CD4-positive, alpha-beta T cell treated with Interferon alpha-2 for 1 hour (primary cell): Measurements from ENCODE around the gene ZNF467.

ENCODE experiments used
- DNase-seq, 2 donors: peaks; one replicate each; pipeline ENCODE4 v3.0.0-alpha.2; 2020 to 2022

Gene ZNF467

DNA sequence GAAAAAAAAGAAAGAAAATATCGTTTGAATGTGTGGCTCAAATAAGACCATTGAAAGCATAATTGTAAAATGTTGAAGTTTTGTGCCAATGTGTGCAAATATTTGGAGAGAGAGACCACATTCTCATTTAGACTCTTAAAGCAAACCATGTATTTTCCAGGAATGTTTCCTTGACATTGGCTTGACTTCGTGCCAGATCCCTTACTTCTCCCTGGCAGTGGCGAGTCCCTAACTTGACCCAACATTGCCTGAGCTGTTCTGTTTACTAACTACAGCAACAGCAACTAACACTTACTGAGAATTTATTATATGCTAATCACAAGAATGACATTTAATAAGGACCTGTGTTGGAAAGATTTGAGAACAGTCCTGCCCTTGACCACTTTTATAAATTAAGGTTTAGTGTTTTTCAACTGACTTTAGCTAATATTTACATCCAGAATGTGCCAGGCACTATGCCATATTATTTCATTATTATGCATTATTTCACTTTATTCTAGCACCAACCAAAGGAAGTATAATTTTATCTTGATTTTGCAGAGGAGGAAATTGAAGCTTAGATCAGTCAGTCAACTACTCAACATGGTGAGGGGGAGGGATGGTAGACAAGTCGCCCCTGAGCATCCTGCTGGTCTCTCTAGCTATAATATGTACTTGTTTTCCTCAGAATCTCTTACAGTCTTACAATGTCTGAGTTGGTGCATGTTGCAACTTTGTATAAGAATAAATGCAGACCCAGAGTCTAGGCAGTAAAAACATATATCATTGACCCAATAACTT lies 29.7 kb downstream of the ZNF467 start:
- DNase-seq, result no peak

DNA sequence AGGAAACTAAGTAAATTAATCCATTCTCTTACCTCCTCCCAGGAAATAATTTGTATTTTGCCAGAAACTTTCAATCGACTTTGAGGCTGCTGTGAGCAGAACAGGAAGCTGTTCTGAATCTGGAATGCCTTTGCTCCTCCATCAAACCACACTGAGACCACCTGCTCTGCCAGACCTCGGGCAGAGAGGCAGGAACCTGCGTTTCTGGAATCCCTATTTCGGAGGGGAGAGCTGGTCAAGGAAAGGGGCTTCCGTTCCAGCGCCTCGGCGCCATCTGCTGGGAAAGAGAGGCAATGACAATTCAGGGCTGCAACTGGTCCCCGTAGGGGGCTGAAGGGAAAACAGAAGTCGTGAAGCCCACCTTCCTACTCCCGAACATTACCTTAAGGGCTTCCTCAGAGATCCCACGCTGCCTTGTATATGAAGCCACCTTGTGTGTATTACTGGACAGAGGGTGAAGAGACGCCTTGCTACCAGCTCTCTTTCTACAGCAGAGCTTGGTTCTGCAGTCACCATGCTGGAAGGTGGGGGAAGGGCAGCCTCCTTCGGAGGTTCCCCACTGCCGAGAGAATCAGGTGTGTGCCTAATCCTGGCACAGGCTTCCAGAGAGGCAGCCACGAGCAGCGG lies 31.2 kb downstream of the ZNF467 start:
- DNase-seq, result peak; percentile 49 to 64

DNA sequence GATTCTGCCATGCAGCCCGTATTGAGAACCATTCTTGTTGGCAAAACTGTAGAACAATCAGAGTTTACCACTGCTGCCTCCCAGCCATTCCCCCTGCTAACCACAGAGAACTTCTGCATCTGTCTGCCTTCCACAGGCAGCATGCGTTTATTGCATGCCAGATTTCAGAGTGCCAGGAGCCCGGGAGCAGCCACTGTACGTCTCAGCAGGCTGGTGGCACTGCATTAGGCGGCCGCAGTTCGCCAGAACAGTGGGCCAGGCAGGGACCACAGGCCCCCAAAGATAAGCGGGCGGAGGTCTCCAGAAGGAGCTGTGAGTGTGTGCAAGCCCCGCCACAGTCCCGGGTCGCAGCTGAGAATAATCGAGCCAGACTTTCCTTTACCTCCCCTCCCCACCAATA lies 31.8 kb downstream of the ZNF467 start:
- DNase-seq, result no peak

DNA sequence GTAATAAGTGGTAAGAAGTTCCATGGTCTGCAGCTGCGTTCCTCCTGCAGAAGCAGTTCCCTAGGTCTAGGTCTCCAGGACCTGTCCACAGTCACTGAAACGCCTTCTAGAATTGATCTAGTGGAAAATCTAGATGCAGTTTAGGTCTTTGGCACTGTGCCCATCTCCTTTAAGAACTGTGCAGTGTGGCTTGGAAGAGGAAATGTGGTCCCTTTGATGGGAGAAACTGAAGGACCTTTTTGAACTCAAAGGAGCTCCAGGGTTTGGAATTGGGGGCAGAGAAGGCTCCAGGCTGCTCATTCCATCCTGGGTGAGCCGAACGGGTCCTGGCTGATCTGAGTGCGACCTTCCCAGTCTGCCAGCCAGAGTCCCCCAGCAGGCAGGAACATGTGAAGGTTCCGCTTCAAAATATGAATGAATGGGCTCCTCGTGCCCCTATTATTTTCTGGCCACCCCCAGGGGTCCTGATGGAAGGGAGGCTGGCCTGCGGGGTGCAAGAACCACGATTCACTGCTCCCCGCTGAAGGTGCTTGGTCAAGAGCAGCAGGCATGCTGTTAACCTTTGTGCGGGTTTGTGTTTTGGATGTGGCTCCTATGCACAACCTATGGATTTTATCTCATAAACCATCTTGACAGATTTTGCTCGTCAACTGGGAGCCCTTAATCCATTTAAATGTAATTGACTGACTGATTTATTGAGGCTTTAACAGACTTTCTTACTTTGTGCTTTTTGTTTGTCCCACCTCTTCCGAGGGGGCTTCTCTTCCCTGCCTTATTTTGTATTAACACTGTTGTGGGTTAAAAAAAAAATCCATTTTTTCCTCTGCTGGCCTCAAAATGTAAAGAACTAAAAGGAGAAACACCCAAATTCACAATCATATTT lies 36.7 kb downstream of the ZNF467 start:
- no peak for DNase-seq

DNA sequence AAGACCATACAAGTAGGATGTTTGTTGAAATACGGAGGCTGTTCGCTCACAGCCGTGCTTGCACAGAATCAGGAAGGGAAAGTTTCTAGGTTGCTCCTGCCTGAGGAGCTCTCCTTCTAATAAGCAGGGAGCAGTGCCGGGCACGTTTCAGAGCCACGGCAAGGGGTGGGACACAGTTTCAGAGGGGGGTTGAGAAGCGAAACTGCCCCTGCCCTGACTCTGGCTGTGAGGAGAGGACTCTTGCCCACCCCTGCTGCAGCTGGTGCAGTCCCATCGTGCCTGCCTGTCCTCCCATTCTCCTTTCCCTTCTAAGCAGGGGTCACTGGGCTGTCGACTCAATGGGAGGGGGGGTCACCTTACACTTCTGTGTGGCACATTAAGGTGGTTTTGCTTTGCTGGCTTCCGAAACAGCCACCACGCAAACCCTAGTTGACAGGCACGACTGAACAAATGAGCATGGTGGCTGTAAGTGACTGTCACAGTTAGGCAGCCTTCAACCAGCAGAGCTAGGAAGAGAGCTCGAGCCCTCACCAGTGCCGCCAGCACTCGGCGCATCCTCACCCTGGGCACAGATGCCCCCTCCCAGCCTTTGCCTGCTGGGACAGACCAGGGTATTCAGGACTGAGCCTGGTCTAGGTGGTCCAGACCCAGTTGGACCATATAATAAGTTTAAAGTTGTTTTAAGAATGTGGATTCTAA lies 37.5 kb downstream of the ZNF467 start:
- no peak for DNase-seq

DNA sequence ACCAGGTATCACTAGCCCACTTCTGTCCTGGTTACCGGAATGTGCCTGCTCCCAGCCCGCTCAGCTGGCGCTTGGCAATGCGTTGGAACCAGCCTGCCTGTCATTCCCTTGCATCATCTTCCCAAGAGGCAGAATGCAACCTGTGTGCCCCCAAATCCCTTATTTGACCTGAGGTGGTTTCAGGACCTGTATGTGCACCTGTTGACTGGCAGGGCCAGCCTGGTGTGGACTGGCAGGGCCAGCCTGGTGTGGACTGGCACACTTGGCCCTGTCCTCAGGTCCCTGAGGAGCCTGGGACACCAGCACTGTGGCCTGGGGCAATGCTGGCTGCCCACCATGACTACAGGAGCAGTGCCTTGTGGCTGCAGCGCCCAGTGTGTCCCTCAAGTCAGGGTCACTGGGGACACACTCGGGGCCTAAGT lies 38.2 kb downstream of the ZNF467 start:
- DNase-seq, result no peak

DNA sequence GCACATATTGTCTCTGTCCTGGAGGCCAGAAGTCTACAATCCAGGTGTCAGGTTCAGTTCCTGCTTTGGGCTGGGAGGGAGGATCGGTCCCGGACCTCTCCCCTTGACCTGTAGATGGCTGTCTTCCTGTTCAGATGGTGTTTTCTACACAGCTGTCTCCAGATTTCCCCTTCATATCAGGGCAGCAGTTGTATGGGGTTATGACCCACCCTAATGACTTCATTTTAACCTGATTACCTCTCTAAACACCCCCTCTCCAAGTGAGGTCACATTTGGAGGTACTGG lies 38.7 kb downstream of the ZNF467 start:
- no peak for DNase-seq

DNA sequence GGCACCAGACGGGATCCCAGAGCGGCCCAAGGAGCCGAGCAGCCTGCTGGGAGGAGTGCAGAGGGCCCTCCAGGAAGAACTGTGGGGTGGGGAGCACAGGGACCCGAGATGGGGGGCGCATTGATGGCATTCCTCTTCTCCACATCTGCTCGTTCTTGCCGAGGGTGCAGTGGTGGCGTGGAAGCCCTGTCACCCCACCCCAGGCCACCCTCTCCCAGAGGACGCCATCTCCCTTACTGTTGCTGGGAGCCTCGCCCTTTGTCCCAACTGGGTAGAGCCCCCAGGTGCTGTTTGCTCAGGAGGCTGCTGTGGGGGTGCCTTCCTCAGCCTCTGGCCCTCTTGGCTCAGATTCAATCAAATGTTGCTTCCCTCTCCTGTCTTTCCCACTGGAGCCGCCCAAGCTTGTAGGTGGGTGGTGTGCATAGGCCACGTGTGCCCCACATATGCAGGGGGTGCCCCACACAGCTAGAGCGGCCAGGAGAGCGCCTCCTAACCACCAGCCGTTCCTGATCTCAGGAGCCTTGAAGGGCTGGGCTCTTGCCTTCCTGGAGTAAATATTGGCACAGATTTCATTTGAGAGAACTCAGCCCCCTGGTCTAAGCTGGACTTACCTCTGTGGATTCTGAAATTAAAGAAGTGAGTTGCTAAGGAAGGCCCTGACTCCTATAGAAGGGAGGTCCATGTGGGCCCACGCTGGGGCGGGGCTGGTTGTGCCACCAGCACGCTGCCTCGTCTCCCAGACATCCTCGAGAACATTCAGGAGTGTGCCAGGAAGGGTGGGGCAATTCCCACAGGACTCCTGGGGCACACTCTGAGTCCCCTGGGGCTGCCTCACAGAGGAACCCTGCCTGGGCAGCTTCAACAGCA lies 39.2 kb downstream of the ZNF467 start:
- no peak for DNase-seq

DNA sequence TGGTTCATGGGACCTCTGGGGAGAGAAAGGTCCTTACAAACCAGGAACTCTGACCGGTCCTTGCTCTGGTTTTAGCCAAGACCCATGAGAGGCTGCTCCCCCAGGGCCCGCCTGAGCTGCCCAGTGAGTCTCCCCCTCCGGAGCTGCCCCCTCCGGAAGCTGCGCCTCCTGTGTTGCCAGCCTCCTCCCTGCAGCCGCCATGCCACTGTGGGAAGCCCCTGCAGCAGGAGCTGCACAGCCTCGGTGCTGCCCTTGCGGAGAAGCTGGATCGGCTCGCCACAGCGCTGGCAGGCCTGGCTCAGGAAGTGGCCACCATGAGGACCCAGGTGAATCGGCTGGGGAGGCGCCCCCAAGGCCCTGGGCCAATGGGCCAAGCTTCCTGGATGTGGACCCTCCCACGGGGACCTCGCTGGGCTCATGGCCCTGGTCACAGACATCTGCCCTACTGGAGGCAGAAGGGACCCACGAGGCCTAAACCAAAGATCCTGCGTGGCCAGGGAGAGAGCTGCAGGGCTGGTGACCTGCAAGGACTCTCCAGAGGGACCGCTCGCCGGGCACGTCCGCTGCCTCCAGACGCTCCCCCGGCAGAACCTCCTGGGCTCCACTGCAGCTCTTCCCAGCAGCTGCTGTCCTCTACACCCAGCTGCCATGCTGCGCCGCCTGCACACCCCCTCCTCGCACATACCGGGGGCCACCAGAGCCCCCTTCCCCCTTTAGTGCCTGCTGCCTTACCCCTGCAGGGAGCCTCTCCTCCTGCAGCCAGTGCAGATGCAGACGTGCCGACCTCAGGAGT lies 40.1 kb downstream of the ZNF467 start:
- no peak for DNase-seq

DNA sequence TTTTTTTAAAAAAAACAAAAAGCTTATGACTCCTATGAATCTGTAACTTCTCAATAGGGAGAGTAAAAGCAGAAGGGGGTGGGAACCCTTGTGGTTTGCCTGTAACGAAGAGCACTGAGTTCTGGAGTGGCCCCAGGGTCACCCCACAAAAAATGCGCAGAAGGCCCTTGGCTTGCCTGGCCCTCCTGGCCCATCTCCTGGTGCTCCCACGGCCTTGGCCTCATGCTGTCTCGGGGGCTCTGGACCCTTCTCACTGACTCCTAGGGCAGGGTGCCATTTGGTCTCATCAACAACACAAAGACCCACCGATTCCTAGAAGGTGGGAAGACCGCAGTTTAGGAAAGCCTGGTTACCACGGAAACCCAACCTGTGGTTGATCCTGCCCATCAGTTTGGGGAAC lies 40.8 kb downstream of the ZNF467 start:
- DNase-seq, result no peak

DNA sequence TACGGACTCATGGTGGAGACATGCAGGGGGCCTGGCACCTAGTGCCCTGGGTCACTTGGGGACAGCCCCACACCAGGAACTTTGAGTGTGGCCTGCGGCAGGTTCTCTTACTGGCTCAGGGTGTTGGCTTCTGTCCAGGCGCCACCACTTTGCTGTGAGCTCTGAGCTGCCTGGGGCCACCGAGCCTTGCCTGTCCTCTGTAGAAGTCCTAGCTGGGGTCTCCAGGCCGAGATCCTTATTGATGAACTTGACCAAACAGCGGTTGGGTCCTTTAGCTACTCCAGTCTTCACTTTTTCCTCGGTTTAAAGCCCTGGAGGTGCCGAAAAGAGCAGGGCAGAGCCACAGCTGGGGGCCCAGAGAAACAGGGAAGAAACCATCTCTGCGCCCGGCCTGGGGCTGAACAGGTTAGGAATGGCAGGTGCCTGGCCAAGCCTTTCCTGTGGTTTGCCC lies 41.3 kb downstream of the ZNF467 start:
- DNase-seq, result no peak

DNA sequence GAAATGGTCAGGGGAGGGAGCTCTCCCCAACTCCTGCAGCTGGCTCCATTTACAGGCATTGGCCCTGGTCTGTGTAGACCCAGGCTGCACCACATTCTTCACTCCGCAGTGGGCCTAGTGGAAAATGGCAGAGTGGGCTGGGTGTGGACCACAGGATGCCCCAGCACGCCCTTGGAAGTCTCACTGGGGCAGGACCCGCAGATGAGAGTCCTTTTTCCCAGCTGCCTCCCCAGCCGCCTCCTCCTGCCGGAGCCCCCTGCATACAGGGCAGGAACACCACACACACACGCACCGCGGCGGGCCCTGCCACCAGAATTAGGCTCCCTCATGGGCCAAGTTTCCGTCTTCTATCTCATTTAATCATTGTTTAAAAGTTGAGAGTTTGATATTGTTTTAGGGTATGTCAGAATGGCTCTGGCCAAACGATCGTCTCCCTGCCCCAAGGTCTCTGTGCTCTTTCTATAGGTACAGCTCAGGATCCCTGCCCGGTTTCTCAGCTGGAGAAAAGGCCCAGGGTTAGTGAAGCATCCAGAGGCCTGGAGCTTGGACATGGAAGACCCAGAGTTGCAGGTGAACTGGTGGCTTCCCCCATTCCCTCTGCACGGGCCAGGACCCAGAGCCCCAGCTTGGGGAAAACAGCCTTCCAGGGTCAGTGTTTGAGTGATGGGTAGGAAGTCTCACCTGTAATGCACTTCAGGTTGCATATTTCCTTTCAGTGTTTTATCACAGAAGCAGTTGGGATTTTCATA lies 42.0 kb downstream of the ZNF467 start:
- no peak for DNase-seq

DNA sequence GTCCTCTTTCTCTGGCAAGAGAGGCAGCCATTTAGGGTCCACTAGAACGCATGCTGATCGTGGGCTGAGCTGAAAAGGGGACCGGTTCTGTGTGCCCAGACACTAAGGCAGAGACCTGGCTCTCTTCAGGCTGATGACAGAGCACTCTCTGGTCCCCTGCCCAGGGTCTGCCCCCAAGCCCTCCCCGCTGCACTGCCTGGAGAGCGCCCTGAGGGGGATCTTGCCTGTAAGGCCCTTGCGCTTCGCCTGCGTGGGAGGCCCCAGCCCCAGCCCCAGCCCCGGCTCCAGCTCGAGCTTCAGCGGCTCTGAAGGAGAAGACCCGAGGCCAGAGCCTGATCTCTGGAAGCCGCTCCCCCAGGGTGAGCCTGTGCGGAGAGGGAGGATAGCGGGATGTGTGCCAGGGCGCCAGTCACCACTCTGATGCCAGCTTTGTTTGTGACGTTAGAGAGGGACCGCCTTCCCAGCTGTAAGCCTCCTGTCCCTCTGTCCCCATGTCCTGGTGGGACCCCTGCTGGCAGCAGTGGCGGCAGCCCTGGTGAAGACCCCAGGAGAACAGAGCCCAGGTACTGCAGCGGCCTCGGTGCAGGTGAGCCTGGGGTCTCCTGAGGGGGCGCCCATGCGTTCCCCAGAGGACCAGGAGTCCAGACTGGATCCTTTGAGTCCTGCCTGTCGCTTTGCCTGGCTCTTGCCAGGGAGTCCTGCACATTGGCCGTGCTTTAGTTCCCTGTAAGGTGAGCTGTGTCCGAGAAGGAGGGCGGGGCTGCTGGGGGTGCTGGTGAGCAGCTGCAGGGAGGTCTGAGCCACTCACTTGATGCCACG lies 43.2 kb downstream of the ZNF467 start:
- DNase-seq, result no peak

DNA sequence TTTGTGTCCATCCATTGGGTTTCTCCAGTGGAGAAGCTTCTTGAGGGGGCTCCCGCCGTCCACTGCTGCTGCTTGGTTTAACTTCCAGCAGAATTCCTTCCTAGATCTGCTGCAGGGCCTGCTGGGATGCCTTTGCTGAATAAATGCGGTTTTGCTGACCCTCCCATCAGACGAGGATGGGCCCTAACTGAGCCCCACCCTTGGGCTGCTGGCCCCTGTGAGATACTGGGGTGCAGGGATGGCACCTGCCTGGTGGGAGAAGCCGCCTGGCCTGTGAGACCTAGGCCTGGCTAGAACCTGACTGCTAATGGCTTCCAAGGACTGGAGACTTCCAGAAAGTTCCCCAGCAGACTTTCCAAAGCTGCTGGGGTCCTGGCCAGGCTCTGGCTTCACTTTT lies 43.8 kb downstream of the ZNF467 start:
- no peak for DNase-seq

DNA sequence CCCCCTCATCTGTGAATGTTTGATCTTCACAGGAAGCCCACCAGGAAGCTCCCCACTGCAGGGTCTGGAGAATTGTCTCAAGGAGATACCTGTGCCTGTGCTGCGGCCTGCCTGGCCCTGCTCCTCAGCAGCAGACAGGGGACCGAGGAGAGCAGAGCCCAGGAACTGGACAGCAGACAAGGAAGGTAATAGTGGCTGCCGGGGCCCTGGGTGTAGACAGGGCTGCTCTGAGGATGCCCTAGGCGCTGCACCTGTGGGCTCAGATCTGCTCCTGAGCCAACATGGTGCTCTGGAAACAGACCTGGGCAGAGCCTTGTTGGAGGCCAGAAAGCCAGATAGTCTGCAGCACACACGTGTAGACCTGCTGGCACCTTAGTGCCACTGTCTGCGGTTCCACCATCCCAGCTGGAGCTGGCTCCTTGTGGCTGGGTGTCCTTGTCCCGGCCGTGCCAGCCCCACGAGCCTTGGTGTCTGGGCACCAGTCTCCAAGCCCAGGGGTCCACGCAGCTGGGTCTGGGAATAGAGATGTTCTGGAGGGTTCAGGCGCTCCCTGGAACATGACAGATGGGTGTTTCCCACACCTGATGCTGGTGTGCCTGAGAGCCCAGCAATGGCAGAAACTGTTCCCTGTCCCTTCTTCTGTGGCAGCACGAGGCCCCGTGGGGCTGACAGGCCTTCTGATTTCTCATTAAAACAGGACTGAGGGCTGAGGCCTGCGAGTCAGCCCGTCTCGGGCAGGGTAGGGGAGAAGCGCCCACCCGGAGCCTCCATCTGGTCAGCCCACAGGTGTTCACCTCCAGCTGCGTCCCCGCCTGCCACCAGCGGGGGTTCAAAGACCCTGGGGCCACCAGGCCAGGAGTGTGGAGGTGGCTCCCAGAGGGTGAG lies 44.7 kb downstream of the ZNF467 start:
- no peak for DNase-seq

DNA sequence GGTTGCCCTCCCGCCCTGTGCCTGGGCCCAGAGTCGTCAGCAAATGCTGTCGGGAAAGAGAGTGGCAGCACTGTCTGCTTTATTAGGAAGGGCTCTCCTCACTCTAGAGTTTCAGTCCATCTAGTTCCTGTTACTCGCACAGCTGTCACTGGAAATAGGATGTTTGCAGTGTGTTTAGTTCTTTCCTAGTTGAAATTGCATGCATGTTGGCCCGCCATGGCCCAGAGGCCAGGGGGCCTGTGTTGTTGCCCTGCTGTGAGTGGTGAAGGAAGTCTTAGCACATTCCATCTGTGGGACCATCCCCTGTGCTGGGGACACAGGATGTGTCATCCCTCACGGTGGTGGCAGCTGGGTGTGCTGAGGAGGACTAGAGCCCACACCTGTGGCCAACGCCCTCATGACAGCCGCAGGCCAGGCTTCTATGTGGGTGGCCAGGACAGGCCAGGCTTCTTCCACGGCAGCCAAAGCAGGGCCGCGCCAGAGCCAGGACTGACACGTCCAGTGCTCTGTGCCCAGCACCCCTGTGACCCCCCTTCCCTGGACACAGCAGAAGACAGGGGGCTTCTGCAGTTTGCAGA lies 45.4 kb downstream of the ZNF467 start:
- DNase-seq, result no peak

DNA sequence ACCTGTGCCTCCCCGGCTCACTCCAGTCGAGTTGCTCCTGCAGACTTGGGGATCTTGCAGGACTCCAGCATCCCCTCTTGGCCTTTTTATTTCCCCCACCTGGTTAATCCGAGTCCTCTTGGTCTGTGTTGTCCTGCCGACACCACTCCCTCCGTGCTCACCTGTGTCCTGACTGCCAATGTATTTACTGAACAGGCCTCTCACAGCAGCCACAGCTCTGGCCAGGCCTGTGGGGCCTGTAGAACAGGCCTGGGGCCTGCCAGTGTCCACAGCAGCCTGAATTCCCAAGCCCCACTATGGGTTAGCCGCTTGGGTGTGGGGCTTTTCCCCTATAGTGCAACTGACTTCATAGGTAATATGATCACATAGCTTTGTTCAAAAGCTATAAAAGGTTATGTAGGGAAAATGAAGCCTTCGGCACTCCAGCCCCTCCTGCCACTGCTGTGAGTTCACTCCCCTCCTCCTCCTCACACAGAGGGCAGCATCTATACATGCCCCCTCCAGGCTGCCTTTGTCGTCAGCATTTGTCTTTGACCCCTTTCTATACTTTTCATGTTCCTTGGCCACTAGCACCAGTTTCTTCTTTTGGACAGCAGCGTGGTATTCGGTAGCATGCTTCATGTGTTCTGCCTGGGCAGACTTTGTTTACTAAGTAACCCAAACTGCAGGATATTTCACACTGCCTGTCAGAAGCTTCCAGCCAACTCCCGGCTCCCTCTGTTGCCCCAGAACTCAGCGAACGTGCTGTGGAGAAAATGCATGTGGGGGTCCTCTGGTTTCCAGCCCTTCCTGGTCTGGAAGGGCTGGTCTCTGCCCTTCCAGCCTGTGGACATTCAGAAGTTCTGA lies 46.1 kb downstream of the ZNF467 start:
- DNase-seq, result no peak
